ENCODE data around the gene NKAP. TPM values are rescaled to one million over a fixed set of nuclear protein-coding genes. Genes with fewer than 3 reads are reported as not detected.

NKAP gene
- total RNA-seq, 1 experiment from 2014 or later: 9.3 TPM

- DNase-seq (ENCODE audit: low spot score): no peak
- Histone ChIP-seq H3K4me3 (ENCODE audit: low read depth, low read length, poor library complexity, severe bottlenecking) (no peak overlapping the region), H3K27me3 (replicated peaks; ENCODE audit: insufficient read depth, low read depth, low read length, poor library complexity) (peaks cover 79% of the 10 kb centered on the region), H3K4me1 (ENCODE audit: insufficient read depth, low read length, poor library complexity, severe bottlenecking) (no peaks in the 10 kb centered on the region), H3K9me3 (ENCODE audit: low read depth, low read length, poor library complexity, severe bottlenecking) (no peaks in the 10 kb centered on the region), H3K36me3 (ENCODE audit: insufficient read depth, low read length, poor library complexity, severe bottlenecking) (no peaks in the 10 kb centered on the region), H3K27ac (ENCODE audit: low read depth, low read length, poor library complexity, severe bottlenecking) (no peak overlapping the region)
- TF ChIP-seq CTCF (conservative IDR thresholded peaks at IDR 0.05; ENCODE audit: low read depth, low read length) (no peak), EZH2 (IDR thresholded peaks at IDR 0.05; ENCODE audit: borderline replicate concordance, low read depth, low read length, poor library complexity, severe bottlenecking) (no peak)
- CTCF ChIA-PET: no interaction called here
- no TSS peak for BruUV-seq (replicated peaks)
- intact Hi-C loops (cut with micrococcal nuclease; ENCODE audit: unreplicated experiment): no loop called here
- POLR2A ChIA-PET (ENCODE audit: low non-redundant PET): no interaction called here
These were observed 46.5 kb upstream of the NKAP start for GRCh38 chrX:119989905-119990555.

- no peak overlapping the region for H3K4me3 ChIP-seq (ENCODE audit: low read depth, low read length, poor library complexity, severe bottlenecking)
- no peaks in the 10 kb centered on the region for H3K9me3 ChIP-seq (ENCODE audit: low read depth, low read length, poor library complexity, severe bottlenecking)
- H3K36me3 ChIP-seq (ENCODE audit: insufficient read depth, low read length, poor library complexity, severe bottlenecking): no peaks in the 10 kb centered on the region
- H3K27me3 ChIP-seq (replicated peaks; ENCODE audit: insufficient read depth, low read depth, low read length, poor library complexity): peaks cover 41% of the 10 kb centered on the region
- ChIA-PET POLR2A (ENCODE audit: low non-redundant PET) (no interaction called here), CTCF (no interaction called here)
- no peak for TF ChIP-seq CTCF (conservative IDR thresholded peaks at IDR 0.05; ENCODE audit: low read depth, low read length)
- no peak for TF ChIP-seq EZH2 (IDR thresholded peaks at IDR 0.05; ENCODE audit: borderline replicate concordance, low read depth, low read length, poor library complexity, severe bottlenecking)
- intact Hi-C loops (cut with micrococcal nuclease; ENCODE audit: unreplicated experiment): no loop called here
- no peak for DNase-seq (ENCODE audit: low spot score)
- no peak overlapping the region for H3K27ac ChIP-seq (ENCODE audit: low read depth, low read length, poor library complexity, severe bottlenecking)
- no TSS peak for BruUV-seq (replicated peaks)
- no peaks in the 10 kb centered on the region for H3K4me1 ChIP-seq (ENCODE audit: insufficient read depth, low read length, poor library complexity, severe bottlenecking)
These were observed 42.7 kb upstream of the NKAP start for GRCh38 chrX:119986203-119986602.

- intact Hi-C loops (cut with micrococcal nuclease; ENCODE audit: unreplicated experiment): no loop called here
- Histone ChIP-seq H3K27ac (ENCODE audit: low read depth, low read length, poor library complexity, severe bottlenecking) (no peak overlapping the region), H3K27me3 (replicated peaks; ENCODE audit: insufficient read depth, low read depth, low read length, poor library complexity) (peaks cover 26% of the 10 kb centered on the region), H3K4me3 (ENCODE audit: low read depth, low read length, poor library complexity, severe bottlenecking) (no peak overlapping the region), H3K9me3 (ENCODE audit: low read depth, low read length, poor library complexity, severe bottlenecking) (no peaks in the 10 kb centered on the region), H3K4me1 (ENCODE audit: insufficient read depth, low read length, poor library complexity, severe bottlenecking) (no peaks in the 10 kb centered on the region), H3K36me3 (ENCODE audit: insufficient read depth, low read length, poor library complexity, severe bottlenecking) (no peaks in the 10 kb centered on the region)
- no TSS peak for BruUV-seq (replicated peaks)
- DNase-seq (ENCODE audit: low spot score): no peak
- ChIA-PET CTCF (no interaction called here), POLR2A (ENCODE audit: low non-redundant PET) (no interaction called here)
- TF ChIP-seq CTCF (conservative IDR thresholded peaks at IDR 0.05; ENCODE audit: low read depth, low read length): no peak
- no peak for TF ChIP-seq EZH2 (IDR thresholded peaks at IDR 0.05; ENCODE audit: borderline replicate concordance, low read depth, low read length, poor library complexity, severe bottlenecking)
These were observed 41.1 kb upstream of the NKAP start for GRCh38 chrX:119984652-119985051.

All from A673 (cell line).